Cardiac fibroblast (primary cell): ENCODE results near the gene MAP10.

ENCODE experiments used
- DNase-seq, 2 donors: peaks; one replicate each; pipeline versions ENCODE4 v3.0.0 to v3.0.0-alpha.2; 2010; ENCODE audit warnings: low read depth in 2 of 2
- H3K4me3 ChIP-seq, 2 donors: replicated peaks in 1 of 2; 1 replicate in 1 of 2; 2 replicates in 1 of 2; pipeline ENCODE4 v1.5.1; 2011; ENCODE audit warnings: low read depth in 2 of 2, low read length in 2 of 2, mild to moderate bottlenecking in 2 of 2, moderate library complexity in 1 of 2
- CTCF ChIP-seq: IDR thresholded peaks from one replicate; pipeline ENCODE4 v1.5.1; 2011; ENCODE audit warnings: low read depth, mild to moderate bottlenecking, low read length, inconsistent platforms

MAP10 gene

GRCh38 chr1:232797856-232798510, 7.2 kb upstream of the MAP10 start:
- H3K4me3 ChIP-seq: no peak overlapping the region
- TF ChIP-seq CTCF: no peak

GRCh38 chr1:232798920-232799319, 6.3 kb upstream of the MAP10 start:
- no peak overlapping the region for H3K4me3 ChIP-seq
- no peak for DNase-seq
- no peak for TF ChIP-seq CTCF

More at GRCh38 chr1:232797856-232798510, 7.2 kb upstream of the MAP10 start:
- no peak for DNase-seq

DNA sequence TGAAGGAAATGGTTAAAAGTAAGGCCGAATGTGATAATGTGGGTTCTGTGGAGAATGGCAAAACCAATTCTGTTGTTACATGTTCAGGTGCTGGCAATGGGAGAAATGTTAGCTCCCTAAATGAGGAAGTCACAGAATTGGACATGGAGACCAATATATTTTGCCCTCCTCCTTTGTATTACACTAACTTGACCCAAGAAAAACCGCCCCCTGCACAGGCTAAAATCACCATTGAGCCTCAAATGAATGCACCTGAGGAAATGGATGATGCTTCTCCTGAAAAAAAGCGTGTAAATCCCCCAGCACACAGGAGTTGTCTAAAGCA, 932 bp downstream of the MAP10 start:
- H3K4me3 ChIP-seq: peak overlapping the region; percentile 61 to 68
- no peak for TF ChIP-seq CTCF

GRCh38 chr1:232810856-232811255, 5.6 kb downstream of the MAP10 start:
- peak; percentile 12 for DNase-seq

More for the DNA sequence above, 932 bp downstream of the MAP10 start:
- DNase-seq: no peak

DNA sequence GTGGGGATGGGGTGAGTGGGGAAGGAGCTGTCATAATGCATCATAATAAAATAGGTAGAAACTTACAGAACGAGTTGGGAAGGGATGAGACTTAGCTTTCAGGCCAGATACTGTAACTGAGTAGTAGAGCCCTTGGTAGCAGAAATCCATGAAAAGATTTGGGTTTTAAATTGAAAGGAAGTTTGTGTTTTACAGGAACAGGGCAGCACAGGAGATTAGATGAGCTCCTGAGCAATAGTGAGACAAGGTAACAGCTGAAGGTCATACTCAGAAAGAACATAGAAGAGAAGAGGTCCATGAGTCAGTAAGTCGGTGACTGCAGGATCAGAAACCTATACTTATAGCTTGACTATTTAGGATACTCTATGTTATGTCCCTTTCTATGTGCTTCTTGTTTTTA, 7.3 kb downstream of the MAP10 start:
- no peak overlapping the region for H3K4me3 ChIP-seq
- DNase-seq: no peak
- no peak for TF ChIP-seq CTCF

More at GRCh38 chr1:232810856-232811255, 5.6 kb downstream of the MAP10 start:
- no peak for TF ChIP-seq CTCF
- H3K4me3 ChIP-seq: no peak overlapping the region

DNA sequence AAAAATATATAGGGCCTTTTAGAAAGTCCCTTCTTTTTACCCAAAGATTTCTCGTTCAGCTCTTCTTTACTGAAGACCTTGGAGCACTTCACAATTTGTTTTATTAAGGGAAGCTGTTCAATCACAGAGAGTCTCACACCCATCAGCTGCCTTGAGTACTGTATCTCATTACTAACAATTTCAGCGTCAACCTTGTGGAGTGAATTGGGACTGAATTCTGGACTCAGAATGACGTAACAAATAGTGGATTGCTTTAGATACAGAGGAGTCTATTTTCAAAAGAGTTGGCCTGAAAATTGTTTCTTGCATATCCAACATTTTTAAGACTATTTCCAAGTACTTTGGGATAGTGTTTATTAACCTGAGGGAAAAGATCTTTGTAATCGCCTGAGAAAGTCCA, 7.9 kb downstream of the MAP10 start:
- H3K4me3 ChIP-seq: no peak overlapping the region
- DNase-seq: no peak
- no peak for TF ChIP-seq CTCF

- TF ChIP-seq CTCF: no peak
Measured at GRCh38 chr1:232813760-232814159, 8.5 kb downstream of the MAP10 start.

More at GRCh38 chr1:232813760-232814159, 8.5 kb downstream of the MAP10 start:
- H3K4me3 ChIP-seq: no peak overlapping the region
- DNase-seq: no peak
